GM12875 (cell line): ENCODE results near the gene ADAMTSL5.
"Not testable (repeated sequence)": the region's sequence is repeated elsewhere in the genome, so short reads cannot be mapped to it uniquely, and the experiment has no call there.

Experiments
- H3K4me3 ChIP-seq: one replicate; pipeline ENCODE4 v1.5.1; 2011; ENCODE audit warnings: low read depth, low read length, control low read depth
- TF ChIP-seq, protein P1 (sequence below): IDR thresholded peaks from 2 replicates; pipeline ENCODE4 v1.5.1; 2011; ENCODE audit warnings: low read depth, mild to moderate bottlenecking, control low read depth, inconsistent platforms, low read length, moderate library complexity, borderline replicate concordance; ENCODE audit not compliant: insufficient read depth

The ADAMTSL5 gene

DNA sequence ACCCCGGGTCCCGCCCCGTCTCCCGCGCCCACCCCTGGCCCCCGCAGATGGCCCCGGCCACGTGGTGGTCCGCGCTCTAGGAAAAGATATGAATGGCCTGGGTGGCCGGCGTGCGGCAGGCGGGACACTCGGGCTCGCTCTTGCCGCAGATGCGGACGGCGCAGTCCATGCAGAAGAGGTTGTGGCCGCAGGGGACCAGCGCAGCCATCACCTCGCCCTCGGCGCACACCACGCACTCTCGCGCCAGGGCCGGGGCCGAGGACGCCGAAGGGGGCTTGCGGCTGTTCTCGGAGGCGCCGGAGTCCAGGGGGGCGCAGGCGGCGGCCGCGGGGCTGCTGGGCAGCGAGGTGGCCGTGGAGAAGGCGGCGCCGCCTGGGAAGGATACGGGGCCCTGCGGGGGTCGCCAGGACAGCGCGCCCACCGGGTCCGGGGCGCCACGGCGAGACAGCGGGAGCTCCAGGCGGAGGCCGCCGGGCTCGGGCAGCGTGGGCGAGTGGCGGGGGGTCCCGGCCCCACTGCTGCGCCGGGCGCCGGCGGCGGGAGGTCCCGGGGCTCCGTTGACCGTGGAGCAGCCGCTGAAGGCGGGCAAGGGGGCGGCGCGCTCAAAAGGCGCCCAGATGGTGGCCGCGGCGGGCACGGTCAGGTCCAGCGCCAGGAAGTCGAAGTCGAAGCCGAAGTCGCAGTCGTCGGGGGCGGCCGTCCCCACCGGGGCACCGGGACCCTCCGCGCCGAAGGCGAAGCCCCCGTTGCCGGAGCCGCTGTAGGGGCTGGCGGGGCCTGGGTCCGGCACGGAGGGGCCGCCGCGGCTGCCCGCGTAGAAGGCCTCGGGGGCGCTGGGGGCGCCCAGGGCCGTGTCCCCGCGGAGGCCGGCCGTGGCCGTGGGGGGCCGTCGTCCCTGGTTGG is 42.9 kb upstream of the ADAMTSL5 start:
- TF ChIP-seq, protein P1, sequence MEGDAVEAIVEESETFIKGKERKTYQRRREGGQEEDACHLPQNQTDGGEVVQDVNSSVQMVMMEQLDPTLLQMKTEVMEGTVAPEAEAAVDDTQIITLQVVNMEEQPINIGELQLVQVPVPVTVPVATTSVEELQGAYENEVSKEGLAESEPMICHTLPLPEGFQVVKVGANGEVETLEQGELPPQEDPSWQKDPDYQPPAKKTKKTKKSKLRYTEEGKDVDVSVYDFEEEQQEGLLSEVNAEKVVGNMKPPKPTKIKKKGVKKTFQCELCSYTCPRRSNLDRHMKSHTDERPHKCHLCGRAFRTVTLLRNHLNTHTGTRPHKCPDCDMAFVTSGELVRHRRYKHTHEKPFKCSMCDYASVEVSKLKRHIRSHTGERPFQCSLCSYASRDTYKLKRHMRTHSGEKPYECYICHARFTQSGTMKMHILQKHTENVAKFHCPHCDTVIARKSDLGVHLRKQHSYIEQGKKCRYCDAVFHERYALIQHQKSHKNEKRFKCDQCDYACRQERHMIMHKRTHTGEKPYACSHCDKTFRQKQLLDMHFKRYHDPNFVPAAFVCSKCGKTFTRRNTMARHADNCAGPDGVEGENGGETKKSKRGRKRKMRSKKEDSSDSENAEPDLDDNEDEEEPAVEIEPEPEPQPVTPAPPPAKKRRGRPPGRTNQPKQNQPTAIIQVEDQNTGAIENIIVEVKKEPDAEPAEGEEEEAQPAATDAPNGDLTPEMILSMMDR = no peak
- H3K4me3 ChIP-seq = no peak overlapping the region

DNA sequence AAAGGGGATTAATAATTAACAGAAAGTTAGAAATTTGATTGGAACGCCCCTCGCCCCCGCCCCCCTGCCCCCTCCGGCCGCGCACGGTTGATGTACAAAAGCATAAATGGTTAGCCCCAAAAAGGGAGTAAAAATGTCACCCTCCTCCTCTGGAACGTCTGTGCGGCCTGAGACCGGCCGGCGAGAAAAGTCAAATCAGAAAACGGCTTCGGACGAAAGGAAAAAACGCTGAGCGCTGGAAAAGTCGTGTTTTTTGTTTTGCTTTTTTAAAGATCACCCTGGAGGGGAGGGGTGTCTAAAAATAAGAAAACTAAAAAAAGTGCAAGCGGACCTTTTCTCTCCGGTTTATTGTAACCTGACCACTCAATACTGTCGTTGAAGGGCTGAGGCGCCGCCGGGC is 42.1 kb upstream of the ADAMTSL5 start:
- TF ChIP-seq, protein P1 = no peak
- no peak overlapping the region for H3K4me3 ChIP-seq

DNA sequence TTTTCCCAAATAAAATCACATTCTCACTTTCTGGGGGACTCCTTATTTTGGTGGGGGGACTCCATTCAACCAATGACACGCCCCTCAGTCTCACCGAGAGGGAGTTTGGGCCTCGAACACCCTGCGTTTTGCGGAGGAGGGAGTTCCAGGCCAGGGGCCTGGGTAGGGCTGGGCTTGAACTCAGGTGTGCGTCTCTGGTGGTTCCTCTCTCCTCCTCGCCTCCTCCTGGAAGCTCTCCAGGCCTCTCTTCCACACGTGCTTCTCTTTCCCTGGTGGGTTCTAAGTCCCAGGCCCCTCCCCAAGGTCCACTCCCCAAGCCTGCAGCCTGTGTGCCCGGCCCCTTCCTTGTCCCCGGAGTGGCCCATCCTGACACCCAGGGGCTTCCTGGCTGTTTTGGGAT is 40.6 kb upstream of the ADAMTSL5 start:
- H3K4me3 ChIP-seq = no peak overlapping the region
- TF ChIP-seq, protein P1 = no peak

DNA sequence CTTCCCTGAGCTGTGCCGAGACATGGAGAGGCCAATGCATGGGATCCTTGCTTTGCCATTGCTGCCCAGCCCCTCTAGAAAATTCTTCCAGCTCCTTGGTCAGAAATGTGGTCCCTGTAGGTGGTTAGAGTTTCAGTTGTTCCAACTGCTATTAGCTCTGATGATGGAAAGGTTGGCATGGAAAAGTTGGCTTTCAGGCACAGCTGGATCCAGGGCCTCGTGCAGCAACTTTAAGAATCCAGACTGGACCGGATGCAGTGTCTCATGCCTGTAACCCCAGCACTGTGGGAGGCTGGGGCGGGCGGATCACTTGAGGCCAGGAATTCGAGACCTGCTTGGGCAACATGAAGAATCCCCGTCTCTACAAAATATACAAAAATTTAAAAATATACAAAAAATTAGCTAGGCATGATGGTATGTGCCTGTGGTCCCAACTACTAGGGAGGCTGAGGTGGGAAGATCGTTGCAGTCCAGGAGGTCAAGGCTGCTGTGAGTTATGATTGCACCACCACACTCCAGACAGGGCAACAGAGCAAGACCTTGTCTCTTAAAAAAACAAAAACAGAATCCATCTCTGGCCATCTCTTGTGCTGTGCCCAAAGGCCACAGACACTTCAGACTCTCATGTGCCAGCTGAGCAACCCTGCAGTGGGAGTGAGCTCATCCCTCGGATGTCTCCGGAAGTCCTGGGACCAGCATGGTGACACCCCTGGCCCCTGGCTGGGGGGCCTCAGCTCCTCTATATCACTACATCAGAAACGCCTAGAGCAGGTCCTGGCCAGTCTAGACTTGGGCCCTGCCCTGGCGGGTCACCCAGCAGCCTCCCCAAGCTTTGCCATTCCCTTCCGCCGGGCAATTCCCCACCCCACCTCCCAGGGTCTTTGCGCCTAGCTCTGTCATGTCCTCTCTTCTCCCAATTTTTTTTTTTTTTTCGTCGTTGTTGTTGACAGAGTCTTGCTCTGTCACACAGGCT is 38.5 kb upstream of the ADAMTSL5 start:
- TF ChIP-seq, protein P1 = no peak
- no peak overlapping the region for H3K4me3 ChIP-seq

DNA sequence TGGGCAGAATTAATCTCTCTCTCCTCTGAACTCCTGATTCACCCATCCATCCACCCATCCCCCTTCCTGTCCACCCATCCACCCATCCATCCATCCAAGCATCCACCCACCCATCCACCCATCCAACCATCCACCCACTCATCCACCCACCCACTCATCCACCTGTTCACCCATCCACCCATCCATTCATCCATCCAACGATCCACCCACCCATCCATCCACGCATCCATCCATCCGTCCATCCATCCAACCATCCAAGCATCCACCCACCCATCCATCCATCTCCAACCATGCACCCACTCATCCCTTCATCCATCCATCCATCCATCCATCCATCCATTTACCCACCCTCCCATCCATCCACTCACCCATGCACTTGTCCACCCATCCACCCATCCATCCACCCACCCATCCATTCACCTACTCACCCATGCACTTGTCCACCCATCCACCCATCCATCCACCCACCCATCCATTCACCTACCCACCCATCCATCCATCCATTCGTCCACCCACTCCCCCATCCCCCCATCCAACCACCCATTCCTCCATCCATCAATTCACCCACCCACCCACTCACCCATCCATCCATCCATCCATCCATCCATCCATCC is 36.6 kb upstream of the ADAMTSL5 start:
- H3K4me3 ChIP-seq = no peak overlapping the region
- TF ChIP-seq, protein P1 = no peak

DNA sequence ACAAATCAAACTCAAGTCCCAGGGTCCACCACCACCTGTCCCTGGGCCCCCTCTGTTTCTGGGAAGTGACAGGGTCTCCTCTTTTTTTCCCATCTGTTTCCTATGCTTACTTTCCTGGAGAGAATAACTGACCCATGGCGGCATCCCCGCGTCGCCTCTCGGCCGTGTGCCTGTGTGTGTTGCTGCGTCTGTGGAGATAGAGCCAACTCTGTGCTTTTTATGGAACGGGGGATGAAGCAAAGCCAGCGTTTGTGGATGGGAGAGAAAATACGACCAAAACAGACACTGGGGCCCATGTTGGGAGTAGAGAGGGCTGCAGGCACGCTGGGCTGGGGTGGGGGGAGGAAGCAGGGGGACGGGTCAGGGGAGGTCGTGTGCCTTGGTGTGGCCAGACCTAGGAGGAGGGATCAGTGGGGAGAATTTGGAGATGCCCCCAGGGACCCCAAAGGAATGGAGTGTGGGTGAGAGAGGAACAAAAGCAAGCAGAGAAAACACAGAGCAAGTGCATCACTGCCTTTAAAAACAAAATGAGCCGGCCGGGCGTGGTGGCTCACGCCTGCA is 27.6 kb upstream of the ADAMTSL5 start:
- H3K4me3 ChIP-seq = no peak overlapping the region
- TF ChIP-seq, protein P1 = no peak

DNA sequence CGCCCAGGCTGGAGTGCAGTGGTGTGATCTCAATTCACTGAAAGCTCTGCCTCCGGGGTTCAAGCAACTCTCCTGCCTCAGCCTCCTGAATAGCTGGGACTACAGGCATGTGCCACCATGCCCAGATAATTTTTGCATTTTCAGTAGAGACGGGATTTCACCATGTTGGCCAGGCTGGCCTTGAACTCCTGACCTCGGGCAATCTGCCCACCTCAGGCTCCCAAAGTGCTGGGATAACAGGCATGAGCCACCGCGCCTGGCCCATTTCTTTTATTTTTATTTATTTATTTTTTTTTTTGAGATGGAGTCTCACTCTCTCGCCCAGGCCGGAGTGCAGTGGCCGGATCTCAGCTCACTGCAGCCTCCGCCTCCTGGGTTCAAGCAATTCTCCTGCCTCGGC is 26.9 kb upstream of the ADAMTSL5 start:
- not testable (repeated sequence) for H3K4me3 ChIP-seq
